ENCODE results near the gene PXK.
"Not testable (repeated sequence)": the region's sequence is repeated elsewhere in the genome, so short reads cannot be mapped to it uniquely, and the experiment has no call there.

Gene PXK

DNA sequence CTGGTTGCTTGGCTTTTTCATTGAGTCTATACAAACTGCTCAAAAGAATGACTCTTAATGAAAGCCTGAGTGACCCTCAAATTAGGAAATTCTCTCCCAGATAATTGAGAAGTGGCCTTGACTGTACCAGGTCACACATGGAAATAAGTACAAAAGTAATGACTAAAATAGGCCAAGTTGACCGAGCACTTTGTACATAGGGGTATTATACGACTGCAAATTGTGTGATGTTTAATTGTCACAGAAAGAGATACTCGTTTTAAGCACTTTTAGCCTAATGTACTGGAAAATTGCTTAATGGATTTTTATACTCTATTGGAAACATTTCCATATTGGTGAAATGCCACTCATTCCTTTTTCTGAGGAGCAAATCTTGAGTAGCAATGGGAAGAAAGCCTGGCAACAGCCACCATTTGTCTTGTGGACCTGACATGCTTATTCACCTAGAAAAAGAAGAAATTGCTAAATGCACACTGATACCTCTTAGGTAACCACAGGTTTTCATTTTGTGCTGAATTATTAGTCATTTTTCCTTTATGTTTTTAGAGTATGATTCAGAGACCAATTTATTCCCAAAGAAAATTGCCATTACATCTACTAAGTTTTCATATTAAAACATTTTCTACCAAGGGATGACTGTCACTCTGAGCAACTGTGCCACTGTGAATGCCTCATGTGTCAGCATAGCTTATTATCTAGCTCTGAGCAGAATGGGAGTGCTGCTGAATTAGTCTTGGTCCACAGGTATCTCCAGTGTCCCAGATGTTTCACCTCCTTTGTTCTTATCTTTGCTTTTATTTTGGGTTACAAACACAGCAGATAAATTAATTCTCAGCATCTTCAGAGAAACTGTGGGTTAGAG, 8.9 kb upstream of the PXK start:
- no peak for FAIRE-seq

DNA sequence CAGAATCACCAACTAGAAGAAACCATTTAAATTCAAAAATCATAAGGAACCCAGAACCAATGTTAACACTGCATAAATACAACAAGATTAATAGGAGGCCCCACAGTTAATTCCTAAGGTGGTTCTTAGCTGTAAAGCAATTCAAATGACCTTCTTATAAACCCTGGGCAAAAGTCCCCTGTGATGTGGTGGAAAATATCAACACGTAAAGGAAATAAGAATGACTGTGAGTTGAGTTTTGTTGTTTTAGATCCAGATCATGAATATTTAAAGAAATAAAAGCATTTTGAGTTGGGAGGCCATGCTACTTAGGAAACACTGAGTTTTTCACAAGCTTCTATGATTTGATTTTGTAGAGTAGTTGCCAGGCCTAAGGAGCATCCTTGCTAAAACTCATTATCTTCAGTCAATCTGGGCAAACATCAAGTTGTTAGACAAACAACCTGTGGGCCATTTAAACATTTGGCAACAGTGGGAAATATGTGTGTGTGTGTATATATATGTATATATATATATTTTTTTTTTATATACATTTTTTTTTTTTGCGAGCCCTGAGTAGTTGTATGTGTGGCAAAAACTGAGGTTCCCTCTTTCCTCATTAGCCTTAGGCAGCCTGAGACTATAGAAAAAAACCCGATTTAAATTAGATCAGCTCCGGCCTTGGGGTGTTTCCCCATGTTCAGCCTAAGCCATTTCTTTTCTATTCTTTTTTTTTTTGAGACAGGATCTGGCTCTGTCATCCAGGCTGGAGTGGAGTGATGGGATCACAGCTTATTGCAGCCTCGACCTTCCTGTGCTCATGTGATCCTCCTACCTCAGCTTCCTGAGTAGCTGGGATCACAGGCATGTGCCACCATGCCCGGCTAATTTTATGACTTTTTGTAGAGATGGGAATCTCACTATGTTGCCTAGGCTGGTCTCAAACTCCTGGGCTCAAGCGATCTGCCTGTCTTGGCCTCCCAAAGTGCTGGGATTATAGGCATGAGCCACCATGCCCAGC, 8.0 kb upstream of the PXK start:
- FAIRE-seq, result no peak

DNA sequence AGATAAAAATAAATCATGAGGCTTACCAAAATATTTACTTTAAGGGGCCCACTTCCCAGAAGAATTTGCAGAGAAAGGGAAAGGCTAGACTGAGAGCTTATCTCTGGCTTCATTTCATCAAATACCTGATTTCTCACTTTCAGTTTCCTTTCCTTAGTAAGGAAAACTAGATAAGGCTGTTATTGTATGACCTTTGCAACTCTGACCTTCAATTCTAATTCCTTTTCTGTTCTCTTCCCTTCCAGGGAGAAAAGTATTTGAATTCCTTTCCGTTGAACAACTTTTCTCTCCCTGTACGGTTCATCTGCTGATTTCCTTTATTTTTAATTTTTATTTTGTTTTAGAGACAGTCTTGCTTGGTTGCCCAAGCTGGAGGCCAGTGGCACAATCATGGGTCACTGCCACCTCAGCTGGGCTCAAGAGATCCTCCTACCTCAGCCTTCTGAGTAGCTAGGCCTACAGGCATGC, 7.1 kb upstream of the PXK start:
- no peak for FAIRE-seq

GRCh38 chr3:58326267-58326900, 6.3 kb upstream of the PXK start:
- no peak for FAIRE-seq

DNA sequence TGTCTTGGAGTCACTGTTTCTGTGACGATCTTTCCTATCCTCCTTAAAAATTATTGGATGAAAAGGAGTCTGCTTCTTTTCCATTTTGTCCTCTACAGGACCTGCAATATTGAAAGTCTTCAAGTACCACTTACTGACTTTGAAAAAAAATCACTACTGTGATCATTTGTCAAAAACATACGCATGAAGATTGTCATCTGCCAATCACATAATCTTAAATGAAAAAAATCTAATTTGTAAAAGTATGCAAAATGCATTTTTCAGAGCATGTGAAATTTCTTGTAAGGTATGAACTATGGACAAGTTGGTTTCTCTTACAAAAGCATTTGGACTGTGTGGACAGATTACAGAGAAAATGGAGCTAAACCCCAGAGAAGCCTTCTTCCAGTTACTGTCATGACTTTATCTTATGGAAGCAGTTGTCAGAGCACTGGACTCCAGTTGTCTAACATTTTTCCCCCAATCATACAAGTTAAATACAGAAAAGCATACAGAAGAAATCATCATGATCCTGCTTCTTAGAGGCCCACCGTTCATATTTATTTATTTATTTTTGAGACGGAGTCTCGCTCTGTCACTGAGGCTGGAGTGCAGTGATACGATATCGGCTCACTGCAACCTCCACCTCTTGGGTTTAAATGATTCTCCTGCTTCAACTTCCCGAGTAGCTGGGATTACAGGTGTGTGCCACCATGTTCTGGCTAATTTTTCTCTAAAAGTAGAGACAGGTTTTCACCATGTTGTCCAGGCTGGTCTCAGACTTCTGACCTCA, 3.4 kb upstream of the PXK start:
- no peak for FAIRE-seq

- no peak for FAIRE-seq
Observed at GRCh38 chr3:58329922-58330413, 2.7 kb upstream of the PXK start.

DNA sequence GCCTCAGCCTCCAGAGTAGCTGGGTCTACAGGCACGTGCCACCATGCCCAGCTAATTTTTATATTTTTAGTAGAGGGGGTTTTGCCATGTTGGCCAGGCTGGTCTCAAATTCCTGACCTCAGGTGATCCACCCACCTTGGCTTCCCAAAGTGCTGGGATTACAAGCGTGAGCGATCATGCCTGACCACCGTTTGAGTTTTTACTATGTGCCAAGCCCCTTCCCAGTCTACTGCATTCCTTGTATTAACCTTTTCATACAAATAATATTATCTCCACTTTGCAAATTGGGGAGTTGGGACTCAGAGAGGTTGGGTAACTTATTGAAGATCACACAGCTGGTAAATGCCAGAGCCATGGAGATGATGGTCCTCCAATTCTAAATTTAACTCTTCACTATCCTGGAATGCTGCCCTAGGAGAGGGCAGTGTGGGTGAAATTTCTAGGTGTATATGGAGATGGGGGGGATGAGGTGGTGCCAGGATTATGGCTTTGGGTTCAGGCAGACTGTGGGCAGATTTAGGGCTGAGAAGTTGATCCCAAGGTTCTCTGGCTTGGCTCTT, 1.0 kb upstream of the PXK start:
- no peak for FAIRE-seq

DNA sequence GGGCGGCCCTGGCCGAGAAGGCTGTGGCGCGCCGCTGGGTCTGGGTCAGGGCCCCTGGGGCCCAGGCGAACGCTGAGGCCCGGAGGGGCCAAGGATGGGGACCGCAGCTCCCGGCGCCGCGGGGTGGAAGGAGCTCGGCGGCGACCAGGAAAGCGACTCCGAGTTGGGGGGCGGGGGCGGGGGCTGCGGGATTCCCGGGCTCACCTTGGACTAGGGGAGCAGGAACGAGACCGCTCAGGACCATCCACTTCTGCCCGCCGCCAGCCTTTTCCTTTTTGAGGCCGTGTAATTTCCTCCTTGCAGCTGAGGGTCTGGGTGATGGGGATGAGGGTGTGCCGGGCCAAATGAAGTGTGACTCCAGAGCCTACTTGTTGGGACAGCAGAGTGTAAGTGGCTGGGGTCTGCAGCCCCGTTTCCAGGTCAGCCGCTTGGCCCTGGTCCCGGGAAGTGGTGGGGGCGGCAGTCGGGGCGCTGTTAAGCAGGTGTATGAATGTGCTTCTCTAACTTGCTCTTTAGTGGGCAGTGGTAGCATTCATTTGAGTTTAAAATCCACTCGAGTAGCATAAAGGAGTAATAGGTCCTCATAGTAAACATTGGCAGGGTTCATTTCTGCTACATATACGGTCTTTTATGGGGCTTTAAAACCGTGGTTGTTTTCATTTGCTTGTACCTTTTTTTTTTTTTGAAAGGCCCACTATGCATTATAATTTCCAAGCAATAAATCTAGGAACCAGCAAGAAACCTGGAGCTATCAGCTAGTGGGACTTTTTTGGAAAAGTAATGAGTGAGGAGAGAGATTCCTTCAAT, 717 bp downstream of the PXK start:
- no peak for FAIRE-seq

DNA sequence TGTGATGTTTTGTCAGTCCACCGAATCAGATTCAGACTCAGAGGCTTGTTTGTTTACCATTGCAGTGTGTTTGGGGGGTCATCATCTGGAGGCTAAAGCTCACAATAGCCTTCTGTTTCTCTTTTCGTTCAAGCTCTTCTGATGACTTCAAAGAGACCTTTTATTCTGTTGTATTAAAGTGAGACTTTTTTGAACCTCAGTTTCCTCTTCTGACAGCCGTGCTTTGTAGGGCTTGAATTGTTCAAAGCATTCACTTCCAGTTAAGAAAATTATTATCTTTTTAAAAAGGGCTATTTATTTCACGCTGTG, 1.3 kb downstream of the PXK start:
- no peak for FAIRE-seq

DNA sequence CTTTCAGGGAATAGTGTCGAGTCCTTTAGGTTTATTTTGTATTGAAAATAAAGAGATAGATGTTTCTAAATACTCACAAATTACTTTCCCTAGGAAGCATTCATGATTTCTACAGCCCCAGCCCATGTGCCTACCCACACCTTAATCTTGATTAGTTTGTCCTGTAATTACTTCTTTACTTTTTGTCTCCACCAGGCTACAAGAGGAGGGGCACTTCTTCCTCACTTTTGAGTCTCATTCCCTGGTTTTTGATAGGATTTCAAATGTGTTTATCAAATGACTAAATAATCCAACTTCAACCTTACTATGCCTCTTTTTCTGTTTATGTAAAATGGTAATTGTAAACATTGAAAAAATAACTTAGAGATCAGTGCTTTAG, 1.8 kb downstream of the PXK start:
- FAIRE-seq, result no peak

DNA sequence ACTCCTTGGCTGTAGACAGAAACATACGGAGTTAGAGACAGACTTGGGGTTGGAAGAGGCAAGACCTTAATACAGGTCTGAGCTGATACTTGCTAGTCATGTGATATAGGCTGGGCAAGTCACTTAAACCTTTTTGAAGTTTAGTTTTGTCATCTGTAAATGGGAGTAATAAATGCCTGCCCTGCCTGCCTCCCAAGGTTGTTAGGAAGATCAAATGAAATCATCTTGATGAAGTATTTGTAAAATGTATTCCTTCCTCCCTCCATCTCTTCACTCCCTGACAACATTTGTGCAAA, 2.9 kb downstream of the PXK start:
- FAIRE-seq, result no peak

DNA sequence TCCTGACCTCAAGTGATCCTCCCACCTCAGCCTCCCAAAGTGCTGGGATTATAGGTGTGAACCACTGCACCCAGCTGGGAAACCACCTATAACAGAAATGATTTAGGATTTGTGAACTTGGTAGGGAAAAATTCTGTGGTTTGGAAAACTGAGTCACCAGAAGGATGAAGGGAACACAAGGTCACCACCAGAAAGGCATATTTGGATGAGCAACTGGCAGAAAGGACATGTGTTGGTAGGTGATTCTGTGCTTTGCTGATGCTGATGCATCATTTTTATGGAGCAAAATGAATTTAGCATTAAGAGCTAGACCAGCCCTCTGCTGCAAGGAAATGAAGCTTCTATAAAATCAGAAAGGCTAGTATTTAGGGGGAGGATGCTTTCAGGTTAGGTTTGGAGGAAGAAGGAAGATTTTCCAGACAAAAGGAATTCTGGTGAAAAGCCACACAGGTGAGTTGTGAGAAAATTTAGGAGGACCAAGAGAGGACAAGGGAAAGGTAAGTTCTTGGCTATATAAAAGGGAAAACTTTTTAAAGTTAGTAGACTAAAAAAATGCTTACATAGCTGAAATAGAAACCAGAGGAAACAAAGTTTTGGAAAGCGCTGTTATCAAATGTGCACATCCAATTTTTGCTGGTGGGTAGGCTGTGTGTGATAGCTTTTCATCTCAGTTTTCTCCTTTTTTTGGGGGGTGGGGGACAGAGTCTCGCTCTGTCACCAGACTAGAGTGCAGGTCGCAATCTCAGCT, 3.6 kb downstream of the PXK start:
- FAIRE-seq, result no peak

GRCh38 chr3:58337190-58337589, 4.5 kb downstream of the PXK start:
- FAIRE-seq, result no peak

- not testable (repeated sequence) for FAIRE-seq
Observed at GRCh38 chr3:58339146-58339545, 6.5 kb downstream of the PXK start.

DNA sequence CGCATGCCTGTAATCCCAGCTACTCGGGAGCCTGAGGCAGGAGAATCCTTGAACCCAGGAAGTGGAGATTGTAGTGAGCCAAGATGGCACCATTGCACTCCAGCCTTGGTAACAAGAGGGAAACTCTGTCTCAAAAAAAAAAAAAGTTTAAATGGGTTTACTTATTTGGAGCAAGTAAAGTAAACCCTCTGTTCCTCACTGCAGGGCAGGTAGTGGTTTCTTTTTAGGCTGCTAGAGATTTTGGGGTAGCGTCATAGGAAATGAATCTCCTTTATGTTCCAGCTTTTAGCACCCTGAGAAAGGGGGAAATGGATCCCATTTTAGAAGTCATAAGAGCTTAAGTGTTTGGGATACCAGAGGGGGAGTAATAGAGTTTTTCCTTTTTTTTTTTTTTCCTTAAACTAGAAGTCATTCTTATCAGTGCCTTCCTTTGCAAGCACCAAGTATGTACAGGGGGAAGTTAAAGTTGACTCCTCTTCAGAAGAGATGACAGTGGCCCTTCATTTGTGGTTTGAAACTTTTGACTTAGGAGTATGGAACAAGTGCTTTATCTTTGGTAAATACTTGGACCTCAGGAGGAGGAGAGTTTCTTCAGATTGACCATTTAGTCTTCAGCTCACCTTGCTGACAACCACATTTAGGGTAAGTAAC, 8.0 kb downstream of the PXK start:
- FAIRE-seq, result no peak

GRCh38 chr3:58341376-58341775, 8.7 kb downstream of the PXK start:
- no peak for FAIRE-seq

GRCh38 chr3:58342676-58343075, 10.0 kb downstream of the PXK start:
- no peak for FAIRE-seq

- FAIRE-seq, result no peak
Observed at GRCh38 chr3:58345457-58345856, 12.8 kb downstream of the PXK start.

- FAIRE-seq, result no peak
Observed at GRCh38 chr3:58346368-58346767, 13.7 kb downstream of the PXK start.

DNA sequence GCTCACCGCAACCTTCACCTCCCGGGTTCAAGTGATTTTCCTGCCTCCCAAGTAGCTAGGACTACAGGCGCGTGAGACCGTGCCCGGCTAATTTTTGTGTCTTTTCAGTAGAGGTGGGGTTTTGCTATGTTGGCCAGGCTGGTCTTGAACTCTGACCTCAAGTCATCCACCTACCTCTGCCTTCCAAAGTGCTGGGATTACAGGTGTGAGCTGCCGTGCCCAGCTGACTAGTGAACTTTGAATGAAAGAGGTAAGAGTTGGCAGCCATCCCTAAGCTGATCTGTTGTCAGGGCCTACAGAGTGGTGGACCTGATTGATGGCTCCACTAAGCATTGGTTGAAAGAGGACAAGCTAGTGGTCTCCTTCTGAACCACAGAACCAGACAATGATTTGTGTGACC, 15.3 kb downstream of the PXK start:
- no peak for FAIRE-seq
